Neuronal stem cell (in vitro differentiated cells): ENCODE data around the gene ACVR1C.

Experiments used
- DNase-seq: peaks from one replicate; pipeline ENCODE4 v3.0.0-alpha.2; 2013; ENCODE audit warnings: low spot score
- H2AFZ ChIP-seq: one replicate; pipeline ENCODE4 v1.6.1; 2013; ENCODE audit warnings: mild to moderate bottlenecking, low read length, inconsistent platforms
- H2AK5ac ChIP-seq: 2 replicates; pipeline ENCODE4 v1.6.1; 2013; ENCODE audit warnings: low read depth, mild to moderate bottlenecking, inconsistent platforms, low read length, moderate library complexity, mixed read lengths
- H2BK120ac ChIP-seq: 2 replicates; pipeline ENCODE4 v1.6.1; 2013; ENCODE audit warnings: low read depth, mild to moderate bottlenecking, inconsistent platforms, low read length, moderate library complexity, mixed read lengths
- H2BK12ac ChIP-seq: one replicate; pipeline ENCODE4 v1.6.1; 2013; ENCODE audit warnings: low read length, inconsistent platforms
- H2BK15ac ChIP-seq: 2 replicates; pipeline ENCODE4 v1.6.1; 2013; ENCODE audit warnings: mild to moderate bottlenecking, low read length, inconsistent platforms, mixed read lengths
- H2BK5ac ChIP-seq: one replicate; pipeline ENCODE4 v1.6.1; 2013; ENCODE audit warnings: inconsistent platforms, mild to moderate bottlenecking, low read length, moderate library complexity
- H3K14ac ChIP-seq: one replicate; pipeline ENCODE4 v1.6.1; 2013; ENCODE audit warnings: low read length, inconsistent platforms
- H3K18ac ChIP-seq: 2 replicates; pipeline ENCODE4 v1.6.1; 2013; ENCODE audit warnings: low read length, inconsistent platforms
- H3K23ac ChIP-seq: 2 replicates; pipeline ENCODE4 v1.6.1; 2013; ENCODE audit warnings: low read depth, mild to moderate bottlenecking, mixed read lengths, low read length, inconsistent platforms; ENCODE audit not compliant: poor library complexity
- H3K27ac ChIP-seq: replicated peaks from 3 replicates; pipeline ENCODE4 v1.5.1; 2013; ENCODE audit warnings: low read length, inconsistent platforms
- H3K27me3 ChIP-seq, 3 experiments: 2 replicates each; pipeline ENCODE4 v1.6.1; 2013; ENCODE audit warnings: low read length in 3 of 3, mild to moderate bottlenecking in 2 of 3, inconsistent platforms in 1 of 3, low read depth in 1 of 3, mixed read lengths in 1 of 3, moderate library complexity in 1 of 3; ENCODE audit not compliant: control insufficient read depth in 3 of 3, insufficient read depth in 3 of 3
- H3K36me3 ChIP-seq, 2 donors: replicated peaks in 1 of 2; 2 replicates each; pipeline ENCODE4 v1.6.1; 2013; ENCODE audit warnings: low read length in 2 of 2; ENCODE audit not compliant: control insufficient read depth in 2 of 2, insufficient read depth in 2 of 2
- H3K4ac ChIP-seq: 2 replicates; pipeline ENCODE4 v1.6.1; 2013; ENCODE audit warnings: inconsistent platforms, mild to moderate bottlenecking, low read length, moderate library complexity
- H3K4me1 ChIP-seq, 2 donors: 1 replicate in 1 of 2; 2 replicates in 1 of 2; pipeline ENCODE4 v1.6.1; 2013; ENCODE audit warnings: low read length in 2 of 2, low read depth in 1 of 2; ENCODE audit not compliant: control insufficient read depth in 2 of 2, insufficient read depth in 1 of 2
- H3K4me2 ChIP-seq: one replicate; pipeline ENCODE4 v1.6.1; 2013; ENCODE audit warnings: mild to moderate bottlenecking, low read length, inconsistent platforms; ENCODE audit not compliant: insufficient read depth, poor library complexity, severe bottlenecking
- H3K4me3 ChIP-seq, 2 donors: 2 replicates each; pipeline ENCODE4 v1.5.1; 2013; ENCODE audit warnings: low read length in 2 of 2, mild to moderate bottlenecking in 2 of 2, inconsistent platforms in 1 of 2, moderate library complexity in 1 of 2
- H3K79me1 ChIP-seq: one replicate; pipeline ENCODE4 v1.6.1; 2013; ENCODE audit warnings: low read depth, mild to moderate bottlenecking, inconsistent platforms, low read length, moderate library complexity
- H3K9ac ChIP-seq: one replicate; pipeline ENCODE4 v1.6.1; 2013; ENCODE audit warnings: mild to moderate bottlenecking, low read depth, low read length, inconsistent platforms; ENCODE audit not compliant: poor library complexity
- H3K9me3 ChIP-seq, 2 donors: replicated peaks in 1 of 2; 2 replicates each; pipeline versions ENCODE3 to v1.6.1; 2013; ENCODE audit warnings: low read length in 2 of 2, mild to moderate bottlenecking in 2 of 2, inconsistent platforms in 1 of 2, low read depth in 1 of 2, mixed read lengths in 1 of 2, moderate library complexity in 1 of 2; ENCODE audit not compliant: control insufficient read depth in 2 of 2, insufficient read depth in 1 of 2
- H4K8ac ChIP-seq: one replicate; pipeline ENCODE4 v1.6.1; 2013; ENCODE audit warnings: low read depth, mild to moderate bottlenecking, inconsistent platforms, low read length, moderate library complexity
- H4K91ac ChIP-seq: one replicate; pipeline ENCODE4 v1.6.1; 2013; ENCODE audit warnings: low read length, low read depth, mild to moderate bottlenecking, inconsistent platforms; ENCODE audit not compliant: poor library complexity
- WGBS, 2 donors: extraction: QIAGEN DNeasy Blood & Tissue Kit; methylation state at CpG; one replicate each; pipeline ENCODE4 v1.1.7; 2013; ENCODE audit warnings: missing lambda C conversion rate in 2 of 2, mixed read lengths in 1 of 2; ENCODE audit not compliant: insufficient read length in 2 of 2, insufficient replicate concordance in 1 of 2; ENCODE audit errors: extremely low coverage in 2 of 2; 5-methylcytosine and 5-hydroxymethylcytosine counted together

Gene ACVR1C

DNA sequence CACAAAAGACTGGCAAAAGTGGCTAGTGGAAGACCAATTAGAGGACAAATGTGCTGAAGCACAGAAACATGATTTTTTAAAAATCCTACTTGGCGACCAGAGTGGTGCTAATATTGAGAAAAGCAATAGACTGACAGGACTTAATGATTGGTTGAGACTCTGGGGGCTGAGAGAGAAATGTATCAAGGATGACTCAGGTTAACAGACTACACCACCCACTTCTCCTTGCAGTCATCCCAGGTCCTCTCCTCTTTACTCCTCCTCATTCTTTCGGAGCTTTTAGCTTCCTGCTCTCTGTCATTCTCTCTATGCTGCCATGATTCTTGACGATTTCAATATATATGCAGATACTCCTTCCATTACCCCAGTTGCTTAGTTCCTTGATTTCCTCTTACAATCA lies 130.2 kb downstream of the ACVR1C start:
- Histone ChIP-seq H3K4ac (no peak overlapping the region), H3K4me1 (no peaks in the 10 kb centered on the region), H3K9me3 (no peaks in the 10 kb centered on the region), H3K4me3 (no peak overlapping the region), H2AFZ (no peak overlapping the region), H3K27ac (no peak overlapping the region), H3K4me2 (no peak overlapping the region), H4K91ac (no peak overlapping the region), H3K9ac (no peak overlapping the region), H2BK12ac (no peak overlapping the region), H2BK5ac (no peak overlapping the region), H3K23ac (no peak overlapping the region), H3K14ac (no peak overlapping the region), H3K79me1 (no peaks in the 10 kb centered on the region), H4K8ac (no peak overlapping the region), H3K27me3 (no peaks in the 10 kb centered on the region), H2BK120ac (no peak overlapping the region), H2BK15ac (no peak overlapping the region), H3K36me3 (no peaks in the 10 kb centered on the region), H3K18ac (no peak overlapping the region), H2AK5ac (no peak overlapping the region)
- WGBS, 2 donors = no CpG with 5 or more reads among the region's 3 CpGs
- no peak for DNase-seq

DNA sequence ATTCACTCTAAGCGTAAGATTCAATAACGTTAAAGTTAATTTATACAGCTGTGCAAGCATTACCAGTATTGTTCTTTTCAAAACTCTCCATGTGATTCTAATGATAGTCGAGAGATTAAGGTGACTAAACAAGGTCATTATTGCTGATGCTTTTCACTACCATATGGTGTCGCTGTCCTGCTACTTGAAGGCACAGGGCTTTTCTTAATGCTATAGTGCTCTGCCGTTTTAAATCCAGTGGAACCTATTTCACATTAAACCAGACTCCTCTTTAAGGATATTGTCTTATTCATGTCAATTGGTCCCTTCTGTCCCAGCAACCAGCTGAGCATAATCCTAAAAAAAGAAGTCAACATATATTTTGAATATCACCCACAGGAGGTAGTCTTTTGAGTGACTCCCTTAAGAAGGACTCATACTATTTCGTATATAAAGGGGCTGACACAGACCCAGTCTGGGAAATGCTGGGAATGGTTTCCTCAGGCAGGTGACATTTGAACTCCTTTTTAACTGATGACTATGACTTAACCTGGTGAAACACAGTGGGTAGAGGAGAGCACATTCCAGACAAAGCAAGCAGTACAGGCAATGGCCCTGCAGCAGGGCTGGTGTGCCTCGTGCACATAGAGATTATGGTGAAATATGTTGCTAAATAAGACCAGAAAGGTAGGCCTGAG lies 130.9 kb downstream of the ACVR1C start:
- no peak overlapping the region for H4K91ac ChIP-seq
- H3K4me3 ChIP-seq = no peak overlapping the region
- H2AFZ ChIP-seq = no peak overlapping the region
- no peaks in the 10 kb centered on the region for H3K36me3 ChIP-seq
- no peak overlapping the region for H3K18ac ChIP-seq
- H4K8ac ChIP-seq = no peak overlapping the region
- H3K4ac ChIP-seq = no peak overlapping the region
- no peak overlapping the region for H3K14ac ChIP-seq
- H2BK15ac ChIP-seq = no peak overlapping the region
- no peak overlapping the region for H2AK5ac ChIP-seq
- no peaks in the 10 kb centered on the region for H3K9me3 ChIP-seq
- no peak overlapping the region for H3K27ac ChIP-seq
- H3K4me2 ChIP-seq = no peak overlapping the region
- H3K9ac ChIP-seq = no peak overlapping the region
- no peak overlapping the region for H2BK120ac ChIP-seq
- no peaks in the 10 kb centered on the region for H3K4me1 ChIP-seq
- H2BK12ac ChIP-seq = no peak overlapping the region
- no peak overlapping the region for H2BK5ac ChIP-seq
- no CpG with 5 or more reads among the region's 7 CpGs for WGBS, 2 donors
- DNase-seq = peak; percentile 6
- no peaks in the 10 kb centered on the region for H3K27me3 ChIP-seq
- no peaks in the 10 kb centered on the region for H3K79me1 ChIP-seq
- no peak overlapping the region for H3K23ac ChIP-seq

DNA sequence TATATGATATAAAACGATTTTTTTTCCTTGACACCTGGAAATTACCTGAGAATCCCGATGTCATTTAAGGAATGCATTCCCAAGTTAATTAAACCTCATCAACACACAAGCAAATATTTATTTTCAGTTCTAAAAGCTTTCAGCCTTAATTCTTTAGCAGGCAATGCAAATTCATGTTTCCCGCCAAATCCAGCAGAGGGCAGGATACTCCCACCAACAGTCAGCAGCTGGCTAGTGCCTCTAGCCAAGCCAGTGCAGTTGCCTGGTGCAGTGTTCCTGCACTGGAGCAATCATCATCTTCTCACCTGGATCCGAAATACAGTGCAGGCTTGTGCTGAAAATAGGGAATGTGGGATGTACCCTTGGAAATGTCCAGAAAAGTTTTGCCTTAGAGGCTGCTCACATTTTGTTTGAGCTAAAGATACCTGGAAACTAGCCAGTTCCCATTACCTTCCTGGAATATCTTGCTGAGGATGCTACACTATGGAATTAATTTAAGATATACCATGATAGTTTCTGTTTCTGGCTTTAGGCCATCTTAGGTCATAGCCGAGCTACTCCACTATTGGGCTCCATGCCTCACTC lies 136.4 kb downstream of the ACVR1C start:
- H4K8ac ChIP-seq = no peak overlapping the region
- WGBS, 2 donors = no CpG with 5 or more reads among the region's 5 CpGs
- H3K27me3 ChIP-seq = peaks cover 0 to 4% (median 0%) of the 10 kb centered on the region in 3 experiments
- H2BK12ac ChIP-seq = no peak overlapping the region
- no peak overlapping the region for H3K27ac ChIP-seq
- no peak overlapping the region for H2BK120ac ChIP-seq
- no peak overlapping the region for H2BK15ac ChIP-seq
- no peaks in the 10 kb centered on the region for H3K79me1 ChIP-seq
- no peak overlapping the region for H3K18ac ChIP-seq
- no peak overlapping the region for H3K9ac ChIP-seq
- H3K4me1 ChIP-seq = peaks cover 0 to 3% of the 10 kb centered on the region in 2 donors
- H2BK5ac ChIP-seq = no peak overlapping the region
- no peak overlapping the region for H2AK5ac ChIP-seq
- H3K4me3 ChIP-seq = no peak overlapping the region
- no peaks in the 10 kb centered on the region for H3K36me3 ChIP-seq
- H3K4me2 ChIP-seq = no peak overlapping the region
- no peak overlapping the region for H3K4ac ChIP-seq
- H3K14ac ChIP-seq = no peak overlapping the region
- peak; percentile 41 for DNase-seq
- no peaks in the 10 kb centered on the region for H3K9me3 ChIP-seq
- no peak overlapping the region for H3K23ac ChIP-seq
- no peak overlapping the region for H4K91ac ChIP-seq
- H2AFZ ChIP-seq = no peak overlapping the region

GRCh38 chr2:157489983-157490382 lies 138.7 kb downstream of the ACVR1C start:
- Histone ChIP-seq H2BK12ac (no peak overlapping the region), H3K4ac (no peak overlapping the region), H3K27me3 (peaks cover 0 to 4% (median 0%) of the 10 kb centered on the region in 3 experiments), H3K9ac (no peak overlapping the region), H3K14ac (no peak overlapping the region), H2AFZ (no peak overlapping the region), H4K8ac (no peak overlapping the region), H3K79me1 (no peaks in the 10 kb centered on the region), H2AK5ac (no peak overlapping the region), H3K4me3 (no peak overlapping the region), H3K18ac (no peak overlapping the region), H3K36me3 (no peaks in the 10 kb centered on the region), H2BK5ac (no peak overlapping the region), H2BK15ac (no peak overlapping the region), H3K27ac (no peak overlapping the region), H3K4me1 (peaks cover 0 to 11% of the 10 kb centered on the region in 2 donors), H3K4me2 (no peak overlapping the region), H4K91ac (no peak overlapping the region), H3K9me3 (no peaks in the 10 kb centered on the region), H3K23ac (no peak overlapping the region), H2BK120ac (no peak overlapping the region)
- no CpG with 5 or more reads among the region's 1 CpG for WGBS, 2 donors
- no peak for DNase-seq
